ENCODE results near the gene PLCB1. TPM values are rescaled to one million over a fixed set of nuclear protein-coding genes. Genes with fewer than 3 reads are reported as not detected.

Gene PLCB1
- total and polyA plus RNA-seq, 10 of the 15 experiments (the other 5 are each of a cell fraction or from before 2014, with no cell fraction given): 0.05 to 5.3 (median 0.17) TPM; not detected in 1

DNA sequence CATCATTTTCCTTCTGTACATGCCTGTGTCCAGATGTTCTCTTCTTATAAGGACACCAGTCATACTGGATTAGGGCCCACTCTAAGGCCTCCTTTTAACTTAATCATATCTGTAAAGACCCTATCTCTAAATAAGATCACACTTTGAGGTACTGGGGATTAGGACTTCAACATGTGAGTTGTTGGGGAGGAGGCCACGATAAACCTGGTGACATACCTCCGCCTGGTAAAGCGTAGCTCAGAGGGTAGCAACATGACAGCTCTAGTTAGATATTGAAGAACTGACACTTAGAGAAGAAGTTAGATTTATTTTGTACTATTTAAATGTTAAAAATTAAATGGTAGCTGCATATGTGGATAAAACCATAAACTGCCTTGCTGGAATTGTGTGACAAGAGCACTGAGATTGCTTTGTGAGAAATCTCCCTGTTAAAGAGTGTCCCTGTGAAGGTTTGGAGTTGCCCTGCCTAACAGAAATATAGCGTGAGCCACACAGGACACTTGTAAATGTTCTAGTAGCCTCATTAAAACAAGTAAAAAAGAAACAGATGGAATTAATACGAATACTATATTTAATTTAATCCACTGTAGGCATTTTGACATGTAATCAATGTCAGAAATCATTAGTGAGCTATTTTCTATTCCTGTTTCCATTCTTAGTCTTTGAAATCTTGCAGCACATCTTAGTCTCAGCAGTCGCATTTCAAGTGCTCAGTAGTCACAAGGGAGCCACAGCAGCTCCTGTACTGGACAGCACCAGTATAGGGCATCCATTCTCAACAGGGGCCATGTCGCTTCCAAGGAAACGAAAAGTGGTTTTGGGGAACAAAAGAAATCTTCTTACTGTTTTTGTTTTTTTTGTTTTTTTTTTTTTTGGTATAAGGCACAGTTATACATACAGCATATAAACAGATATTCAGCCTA is 13.4 kb downstream of the PLCB1 start:
- H3K4me3 ChIP-seq: no peak overlapping the region
- WGBS (ENCODE audit: insufficient coverage, insufficient replicate concordance, low lambda C conversion rate, missing lambda C conversion rate): 27% methylated on average over 8 of the region's 8 CpGs
- in situ Hi-C loops (cut with MboI): no loop called here

More for the DNA sequence above, 13.4 kb downstream of the PLCB1 start:
- SMC1A ChIA-PET (ENCODE audit: uncharacterized antibody, unreplicated experiment): interaction anchor here (1.0 to 1.3 kb wide), 2 partner anchors 8 to 12 kb away, joined by 3 to 6 read pairs; no protein-coding TSS in a partner anchor
- Histone ChIP-seq H3K79me2 (ENCODE audit: control insufficient read depth, insufficient read depth, low read length) (no peaks in the 10 kb centered on the region), H3K27ac (ENCODE audit: control insufficient read depth, insufficient read depth) (no peak overlapping the region), H3K9ac (ENCODE audit: control insufficient read depth, insufficient read depth, low read length) (no peak overlapping the region), H3K27me3 (replicated peaks in 1 of 2; ENCODE audit: control insufficient read depth in 2 of 2, insufficient read depth in 2 of 2, low read length in 1 of 2) (no peaks in the 10 kb centered on the region; a peak in 1 of 4 replicates), H2AFZ (ENCODE audit: control insufficient read depth, low read depth, low read length) (no peak overlapping the region), H4K20me1 (ENCODE audit: control insufficient read depth, insufficient read depth) (no peaks in the 10 kb centered on the region), H3K4me1 (ENCODE audit: control insufficient read depth, insufficient read depth, low read length) (no peaks in the 10 kb centered on the region), H3K4me2 (ENCODE audit: control insufficient read depth, insufficient read depth) (no peak overlapping the region), H3K36me3 (ENCODE audit: control insufficient read depth in 2 of 2, insufficient read depth in 2 of 2, low read length in 1 of 2) (no peaks in the 10 kb centered on the region), H3K9me3 (replicated peaks; ENCODE audit: control insufficient read depth, insufficient read depth, low read length) (no peaks in the 10 kb centered on the region)
- BruUV-seq (replicated peaks): no TSS peak
- no peak for FAIRE-seq
- RAD21 ChIA-PET (ENCODE audit: unreplicated experiment): no interaction called here
- no peak for ATAC-seq
- TF ChIP-seq, protein P1, sequence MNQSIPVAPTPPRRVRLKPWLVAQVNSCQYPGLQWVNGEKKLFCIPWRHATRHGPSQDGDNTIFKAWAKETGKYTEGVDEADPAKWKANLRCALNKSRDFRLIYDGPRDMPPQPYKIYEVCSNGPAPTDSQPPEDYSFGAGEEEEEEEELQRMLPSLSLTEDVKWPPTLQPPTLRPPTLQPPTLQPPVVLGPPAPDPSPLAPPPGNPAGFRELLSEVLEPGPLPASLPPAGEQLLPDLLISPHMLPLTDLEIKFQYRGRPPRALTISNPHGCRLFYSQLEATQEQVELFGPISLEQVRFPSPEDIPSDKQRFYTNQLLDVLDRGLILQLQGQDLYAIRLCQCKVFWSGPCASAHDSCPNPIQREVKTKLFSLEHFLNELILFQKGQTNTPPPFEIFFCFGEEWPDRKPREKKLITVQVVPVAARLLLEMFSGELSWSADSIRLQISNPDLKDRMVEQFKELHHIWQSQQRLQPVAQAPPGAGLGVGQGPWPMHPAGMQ (IDR thresholded peaks at IDR 0.05; ENCODE audit: borderline replicate concordance): no peak
- TF ChIP-seq, protein P2, sequence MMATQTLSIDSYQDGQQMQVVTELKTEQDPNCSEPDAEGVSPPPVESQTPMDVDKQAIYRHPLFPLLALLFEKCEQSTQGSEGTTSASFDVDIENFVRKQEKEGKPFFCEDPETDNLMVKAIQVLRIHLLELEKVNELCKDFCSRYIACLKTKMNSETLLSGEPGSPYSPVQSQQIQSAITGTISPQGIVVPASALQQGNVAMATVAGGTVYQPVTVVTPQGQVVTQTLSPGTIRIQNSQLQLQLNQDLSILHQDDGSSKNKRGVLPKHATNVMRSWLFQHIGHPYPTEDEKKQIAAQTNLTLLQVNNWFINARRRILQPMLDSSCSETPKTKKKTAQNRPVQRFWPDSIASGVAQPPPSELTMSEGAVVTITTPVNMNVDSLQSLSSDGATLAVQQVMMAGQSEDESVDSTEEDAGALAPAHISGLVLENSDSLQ (IDR thresholded peaks at IDR 0.05): no peak
- no peak for TF ChIP-seq TBL1XR1 (IDR thresholded peaks at IDR 0.05; ENCODE audit: low read depth, low read length)
- TF ChIP-seq GATAD2B (conservative IDR thresholded peaks at IDR 0.05; ENCODE audit: low read depth): no peak
- POLR2A ChIA-PET: no interaction called here
- no peak for DNase-seq (ENCODE audit: low read depth, low spot score)
- intact Hi-C loops (cut with micrococcal nuclease; ENCODE audit: unreplicated experiment): no loop called here
- CTCF ChIA-PET: no interaction called here
